Measurements from ENCODE around the gene RITA1.
A peak's percentile ranks its signal among the peaks of the same experiment; 100 is the strongest.

Gene RITA1, protein sequence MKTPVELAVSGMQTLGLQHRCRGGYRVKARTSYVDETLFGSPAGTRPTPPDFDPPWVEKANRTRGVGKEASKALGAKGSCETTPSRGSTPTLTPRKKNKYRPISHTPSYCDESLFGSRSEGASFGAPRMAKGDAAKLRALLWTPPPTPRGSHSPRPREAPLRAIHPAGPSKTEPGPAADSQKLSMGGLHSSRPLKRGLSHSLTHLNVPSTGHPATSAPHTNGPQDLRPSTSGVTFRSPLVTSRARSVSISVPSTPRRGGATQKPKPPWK

DNA sequence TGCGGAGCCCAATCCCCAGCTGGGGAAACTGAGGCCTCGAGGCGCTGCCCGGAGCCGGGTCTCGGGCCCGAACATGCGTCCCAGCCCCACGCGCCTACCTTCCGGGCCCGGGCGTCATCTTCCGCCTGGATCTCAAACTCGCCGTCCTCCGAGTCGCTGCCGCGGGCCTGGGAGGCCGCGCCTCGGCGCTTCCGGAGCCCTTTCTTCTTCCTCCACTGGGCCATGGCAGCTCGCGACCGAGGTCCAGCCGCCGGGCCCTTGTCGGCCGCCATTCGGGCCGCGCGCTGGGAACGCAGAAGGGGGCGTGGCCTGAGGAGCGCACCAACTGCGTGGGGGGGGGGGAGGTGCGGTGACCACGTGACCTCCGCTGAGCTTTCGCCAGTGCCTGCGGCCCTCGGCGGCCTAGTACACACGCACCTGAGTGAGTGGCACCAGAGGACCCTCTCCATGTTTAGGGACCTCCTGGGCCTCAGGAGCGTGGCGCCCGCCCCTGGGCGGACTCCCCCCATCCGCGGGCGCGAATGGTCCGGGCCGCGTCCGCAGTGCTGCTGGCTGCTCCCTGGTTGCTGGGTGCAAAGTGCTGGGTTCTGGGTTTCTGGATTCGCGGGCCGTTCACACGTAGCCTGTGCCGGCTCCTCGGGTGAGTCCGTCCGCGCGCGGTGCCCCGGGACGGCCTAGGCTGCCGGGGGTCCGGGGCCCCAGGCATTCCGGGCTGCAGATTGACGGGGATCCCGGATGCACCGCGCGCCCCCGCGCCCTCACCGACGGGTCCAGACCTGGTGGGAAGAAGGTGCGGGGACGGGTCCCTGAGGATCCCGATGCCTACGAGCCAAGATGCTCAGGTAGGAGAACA, at the start of gene RITA1, which contains the start of gene DDX54:
Gene RITA1, plus strand, starts transcription at position 542 of the 853 bp plus-strand sequence. CDS start 1,026 bp downstream, outside the sequence.
Gene DDX54, minus strand, starts transcription at position 299 of the 853 bp plus-strand sequence. Its CDS starts 27 bp downstream, at position 272.
- H3K4me3 ChIP-seq (ENCODE audit: low read depth, low read length) = peak within 1 kb of the TSS; percentile 87
- TF ChIP-seq, protein P1, sequence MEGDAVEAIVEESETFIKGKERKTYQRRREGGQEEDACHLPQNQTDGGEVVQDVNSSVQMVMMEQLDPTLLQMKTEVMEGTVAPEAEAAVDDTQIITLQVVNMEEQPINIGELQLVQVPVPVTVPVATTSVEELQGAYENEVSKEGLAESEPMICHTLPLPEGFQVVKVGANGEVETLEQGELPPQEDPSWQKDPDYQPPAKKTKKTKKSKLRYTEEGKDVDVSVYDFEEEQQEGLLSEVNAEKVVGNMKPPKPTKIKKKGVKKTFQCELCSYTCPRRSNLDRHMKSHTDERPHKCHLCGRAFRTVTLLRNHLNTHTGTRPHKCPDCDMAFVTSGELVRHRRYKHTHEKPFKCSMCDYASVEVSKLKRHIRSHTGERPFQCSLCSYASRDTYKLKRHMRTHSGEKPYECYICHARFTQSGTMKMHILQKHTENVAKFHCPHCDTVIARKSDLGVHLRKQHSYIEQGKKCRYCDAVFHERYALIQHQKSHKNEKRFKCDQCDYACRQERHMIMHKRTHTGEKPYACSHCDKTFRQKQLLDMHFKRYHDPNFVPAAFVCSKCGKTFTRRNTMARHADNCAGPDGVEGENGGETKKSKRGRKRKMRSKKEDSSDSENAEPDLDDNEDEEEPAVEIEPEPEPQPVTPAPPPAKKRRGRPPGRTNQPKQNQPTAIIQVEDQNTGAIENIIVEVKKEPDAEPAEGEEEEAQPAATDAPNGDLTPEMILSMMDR (IDR thresholded peaks at IDR 0.05; ENCODE audit: insufficient read depth, low read length, missing control alignments) = no peak
- ChIA-PET CTCF (interaction anchor here (1.6 to 5.0 kb wide), 3 partner anchors 11 to 140 kb away, joined by 3 to 39 read pairs (median 27); no protein-coding TSS in a partner anchor), POLR2A (interaction anchor here (0.5 to 1.7 kb wide), 7 partner anchors 9 to 178 kb away, joined by 3 to 9 read pairs (median 4); no protein-coding TSS in a partner anchor)
- DNase-seq (ENCODE audit: low read depth, low spot score) = no peak

DNA sequence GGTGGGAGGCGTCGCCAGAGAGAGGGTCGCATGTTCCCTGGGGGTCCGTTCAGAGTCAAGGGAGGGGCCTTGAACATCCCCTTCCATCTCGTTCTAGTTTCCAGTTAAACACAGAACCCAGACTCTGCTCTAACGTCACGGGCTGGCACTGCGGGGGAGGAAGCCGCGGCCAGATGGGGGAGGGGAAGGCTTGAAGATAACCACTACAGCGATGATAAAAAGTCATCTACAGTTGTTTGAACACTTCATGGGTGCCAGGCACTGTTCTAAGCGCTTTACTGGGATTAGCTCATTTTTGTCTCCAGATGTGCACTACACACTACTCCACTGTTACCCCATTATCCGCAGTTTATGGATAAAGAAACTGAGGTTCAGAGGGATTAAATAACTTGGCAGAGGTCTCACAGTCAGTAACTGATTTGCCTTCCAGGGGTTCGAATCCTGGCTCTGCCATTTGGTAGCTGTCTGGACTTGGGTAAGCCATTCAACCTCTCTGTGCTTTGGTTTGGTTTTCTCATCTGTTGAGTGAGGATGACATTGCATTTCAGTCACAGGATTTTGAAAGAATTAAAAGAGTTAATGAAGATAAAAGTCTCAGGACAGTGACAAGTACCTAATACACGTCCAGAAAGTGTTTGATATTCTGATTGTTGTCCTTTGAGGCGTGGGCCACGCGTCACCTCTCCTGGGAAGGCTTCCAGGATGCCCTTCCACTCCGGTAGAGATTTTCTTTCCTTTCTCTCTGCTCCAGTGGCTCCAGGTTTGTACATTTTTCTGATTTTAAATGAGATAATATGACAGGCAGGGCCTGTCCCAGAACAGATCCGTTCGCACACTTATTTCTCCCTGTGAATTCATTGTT, 49.2 kb upstream of the RITA1 start:
- DNase-seq (ENCODE audit: low read depth, low spot score) = no peak
- TF ChIP-seq, protein P1 (IDR thresholded peaks at IDR 0.05; ENCODE audit: insufficient read depth, low read length, missing control alignments) = no peak
- ChIA-PET POLR2A (no interaction called here), CTCF (interaction anchor here (1.1 kb wide), 1 partner anchor 16 kb away, joined by 3 read pairs; no protein-coding TSS in a partner anchor)
- H3K4me3 ChIP-seq (ENCODE audit: low read depth, low read length) = no peak overlapping the region

DNA sequence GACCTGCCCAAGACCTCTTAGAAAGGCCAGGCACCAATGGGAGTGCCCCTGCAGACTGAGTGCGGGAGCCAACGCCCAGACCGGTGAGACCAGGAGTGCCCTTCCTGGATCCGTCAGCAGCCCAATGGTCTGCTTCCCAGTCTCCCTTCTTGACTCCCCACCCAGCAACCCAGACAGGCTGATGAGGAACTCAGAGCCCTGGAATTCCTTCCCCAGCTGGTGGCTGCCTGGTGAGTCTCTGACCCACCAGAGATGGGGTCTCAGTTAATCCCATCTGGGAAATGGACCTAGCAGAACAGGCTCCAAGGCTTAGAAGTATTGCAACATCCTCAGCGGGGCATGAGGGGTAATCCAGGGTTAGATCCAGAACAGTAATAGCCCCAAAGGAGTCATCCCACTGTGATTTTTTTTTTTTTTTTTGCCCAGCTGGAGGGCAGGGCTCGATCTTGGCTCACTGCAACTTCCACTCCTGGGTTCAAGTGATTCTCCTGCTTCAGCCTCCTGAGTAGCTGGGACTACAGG, 48.5 kb upstream of the RITA1 start:
- TF ChIP-seq, protein P1 (IDR thresholded peaks at IDR 0.05; ENCODE audit: insufficient read depth, low read length, missing control alignments) = no peak
- ChIA-PET POLR2A (no interaction called here), CTCF (no interaction called here)
- DNase-seq (ENCODE audit: low read depth, low spot score) = no peak
- no peak overlapping the region for H3K4me3 ChIP-seq (ENCODE audit: low read depth, low read length)

DNA sequence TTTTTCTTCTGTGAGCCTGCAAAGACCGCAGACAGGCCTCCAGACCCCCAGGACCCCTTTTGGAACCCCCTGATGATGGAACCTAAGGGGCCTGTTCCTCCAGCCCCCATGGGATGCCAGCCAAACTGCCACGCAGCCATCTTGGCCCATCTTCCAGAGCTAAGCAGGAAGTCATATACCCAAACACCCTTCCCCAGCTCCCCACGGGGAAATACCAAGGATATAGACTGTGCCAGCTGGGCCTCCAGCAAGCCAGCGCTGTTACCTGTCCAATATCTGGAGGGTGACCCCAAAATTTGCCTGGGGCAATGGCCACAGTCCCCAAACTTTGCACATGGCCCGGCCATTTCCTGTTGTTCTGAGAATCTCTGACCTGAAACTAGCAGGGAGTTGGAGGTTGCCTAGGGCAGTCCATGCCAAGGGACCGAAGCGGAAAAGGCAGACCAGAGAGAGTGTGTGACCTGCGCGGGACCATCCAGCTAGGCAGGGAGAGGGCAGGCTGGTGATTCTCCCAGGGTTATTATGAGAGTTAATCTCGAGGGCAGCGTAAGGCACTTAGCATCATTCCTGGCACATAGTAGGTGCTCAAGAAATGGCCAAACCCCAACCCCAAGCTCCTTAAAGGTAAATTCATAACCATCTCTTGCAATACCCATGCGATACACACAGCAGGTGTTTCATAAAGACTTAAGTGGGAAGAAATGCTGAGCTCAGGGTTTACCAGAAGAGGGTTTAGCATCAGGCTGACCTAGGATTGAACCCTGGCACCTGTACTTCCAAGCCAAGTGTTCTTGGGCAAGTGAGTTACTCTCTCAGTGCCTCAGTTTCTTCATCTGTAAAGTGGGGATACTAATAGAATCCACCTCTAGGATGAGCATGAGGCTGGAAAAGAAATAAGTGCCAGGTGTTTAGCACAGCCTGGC, 47.4 kb upstream of the RITA1 start:
- TF ChIP-seq, protein P1 (IDR thresholded peaks at IDR 0.05; ENCODE audit: insufficient read depth, low read length, missing control alignments) = no peak
- no peak for DNase-seq (ENCODE audit: low read depth, low spot score)
- CTCF ChIA-PET = no interaction called here
- POLR2A ChIA-PET = no interaction called here
- no peak overlapping the region for H3K4me3 ChIP-seq (ENCODE audit: low read depth, low read length)

DNA sequence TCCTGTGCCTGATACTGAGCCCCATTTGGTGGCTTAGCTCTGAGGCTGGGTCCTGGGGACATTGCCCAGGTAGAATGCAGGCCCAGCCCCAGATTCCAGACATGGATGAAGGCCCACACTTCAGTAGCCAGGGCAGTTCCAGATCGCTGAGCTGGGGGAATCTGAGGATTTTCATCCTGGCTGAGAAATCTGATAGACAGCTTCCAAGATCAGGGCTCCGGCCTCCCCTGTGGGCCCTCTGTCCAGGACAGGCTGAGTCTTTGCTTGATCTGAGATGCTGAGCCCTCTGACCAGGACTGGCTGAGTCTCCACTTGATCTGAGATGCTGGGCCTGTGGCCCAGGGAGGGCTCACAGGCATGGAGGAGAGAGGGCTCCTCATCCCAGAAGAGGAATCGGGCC, 46.7 kb upstream of the RITA1 start:
- ChIA-PET POLR2A (no interaction called here), CTCF (no interaction called here)
- TF ChIP-seq, protein P1 (IDR thresholded peaks at IDR 0.05; ENCODE audit: insufficient read depth, low read length, missing control alignments) = no peak
- DNase-seq (ENCODE audit: low read depth, low spot score) = no peak
- H3K4me3 ChIP-seq (ENCODE audit: low read depth, low read length) = no peak overlapping the region

Data from AG04449 (cell line).